ENCODE results near the gene ALOXE3.

ALOXE3 gene

DNA sequence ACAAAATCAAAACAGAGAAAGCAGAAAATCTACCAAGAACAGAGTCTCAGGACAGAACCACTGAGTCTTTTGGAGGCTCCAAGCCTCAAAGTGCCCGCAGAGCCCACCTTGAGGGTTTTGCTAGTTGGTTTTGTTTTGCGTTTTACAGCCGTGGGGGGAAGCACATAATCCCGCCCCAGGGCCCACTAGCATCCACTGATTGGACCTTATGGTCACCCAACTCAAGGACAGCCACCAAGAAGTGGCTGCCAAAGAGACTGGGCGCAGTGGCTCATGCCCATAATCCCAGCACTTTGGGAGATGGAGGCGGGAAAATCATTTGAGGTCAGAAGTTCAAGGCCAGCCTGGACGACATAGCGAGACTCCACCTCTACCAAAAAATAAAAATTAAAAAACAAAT is 69.6 kb downstream of the ALOXE3 start:
- DNase-seq (ENCODE audit: low spot score), result no peak

DNA sequence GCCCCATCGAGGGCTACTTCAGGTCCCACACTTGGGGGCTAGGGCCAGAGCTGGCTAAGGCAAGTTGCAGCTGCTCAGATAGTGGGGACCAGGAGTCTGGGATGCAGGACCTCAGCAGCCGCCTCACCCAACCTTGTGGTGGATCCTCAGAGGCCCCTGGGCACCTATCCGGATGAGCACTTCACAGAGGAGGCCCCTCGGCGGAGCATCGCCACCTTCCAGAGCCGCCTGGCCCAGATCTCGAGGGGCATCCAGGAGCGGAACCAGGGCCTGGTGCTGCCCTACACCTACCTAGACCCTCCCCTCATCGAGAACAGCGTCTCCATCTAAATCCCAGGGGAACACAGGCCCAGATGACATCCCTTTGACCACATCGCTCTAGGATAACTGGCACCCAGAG is 70.1 kb downstream of the ALOXE3 start:
- DNase-seq (ENCODE audit: low spot score), result no peak

DNA sequence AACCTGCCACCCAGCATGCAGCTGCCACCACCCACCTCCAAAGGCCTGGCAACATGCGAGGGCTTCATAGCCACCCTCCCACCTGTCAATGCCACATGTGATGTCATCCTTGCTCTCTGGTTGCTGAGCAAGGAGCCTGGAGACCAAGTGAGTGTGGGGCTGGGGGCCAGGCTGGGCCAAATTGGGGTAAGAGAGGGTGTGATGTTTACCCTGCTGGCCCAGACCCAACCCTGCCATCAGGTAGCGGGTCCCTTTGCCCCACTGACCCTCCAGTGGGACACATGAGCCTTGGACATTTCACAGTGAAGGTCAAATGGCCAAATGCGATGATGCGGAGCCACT is 70.6 kb downstream of the ALOXE3 start:
- no peak for DNase-seq (ENCODE audit: low spot score)

GRCh38 chr17:8046929-8047768 is 71.2 kb downstream of the ALOXE3 start:
- DNase-seq (ENCODE audit: low spot score), result no peak

GRCh38 chr17:8046306-8046928 is 71.9 kb downstream of the ALOXE3 start:
- no peak for DNase-seq (ENCODE audit: low spot score)

All from left forelimb (tissue), 1 donor.